IMR-90 (cell line): Measurements from ENCODE around the gene LTBP2. TPM values are rescaled to one million over a fixed set of nuclear protein-coding genes. Genes with fewer than 3 reads are reported as not detected.

Source experiments
- ATAC-seq: fragments of 200-7000 bp; cut with Tn5 transposase; 2 replicates; pipeline ENCODE4 v1.9.1; 2020; ENCODE audit warnings: low read depth, mild to moderate bottlenecking, moderate library complexity
- BruUV-seq: library from RNA; stranded (reverse); fragments of 400-500 nt; replicated peaks from 2 replicates; lab custom pipeline; 2021; lab: Mats Ljungman, UMichigan
- CTCF ChIA-PET: fragments of 300-600 bp; formaldehyde crosslinking; extraction: SDS; loops from one replicate; lab custom pipeline; 2021; ENCODE audit warnings: antibody characterized with exemption; lab: Yijun Ruan, JAX
- POLR2A ChIA-PET: fragments of 300-600 bp; sonication (Branson Sonifier 250); formaldehyde crosslinking; loops from one replicate; lab custom pipeline; 2022; ENCODE audit warnings: antibody characterized with exemption; ENCODE audit not compliant: unreplicated experiment; lab: Charles Lee
- DNase-seq: peaks from one replicate; pipeline ENCODE4 v3.0.0; 2013
- H2AFZ ChIP-seq: replicated peaks from 2 replicates; pipeline ENCODE3; 2013; ENCODE audit warnings: low read length, mild to moderate bottlenecking; ENCODE audit not compliant: poor library complexity
- H2AK5ac ChIP-seq: 2 replicates; pipeline ENCODE4 v1.6.1; 2013; ENCODE audit warnings: low read depth, low read length, inconsistent platforms
- H2AK9ac ChIP-seq: replicated peaks from 2 replicates; pipeline ENCODE3; 2013; ENCODE audit warnings: mild to moderate bottlenecking, low read depth, low read length, moderate library complexity; ENCODE audit not compliant: poor library complexity
- H2BK120ac ChIP-seq: 2 replicates; pipeline ENCODE4 v1.6.1; 2013; ENCODE audit warnings: low read depth, low read length, inconsistent platforms
- H2BK15ac ChIP-seq: 3 replicates; pipeline ENCODE4 v1.6.1; 2013; ENCODE audit warnings: low read depth, low read length, inconsistent platforms
- H2BK20ac ChIP-seq: 2 replicates; pipeline ENCODE4 v1.6.1; 2013; ENCODE audit warnings: low read depth, mild to moderate bottlenecking, inconsistent platforms, low read length, moderate library complexity
- H2BK5ac ChIP-seq: 2 replicates; pipeline ENCODE4 v1.6.1; 2013; ENCODE audit warnings: mild to moderate bottlenecking, low read depth, low read length, inconsistent platforms; ENCODE audit not compliant: poor library complexity, severe bottlenecking
- H3K14ac ChIP-seq: replicated peaks from 2 replicates; pipeline ENCODE4 v1.6.1; 2013; ENCODE audit warnings: low read depth, low read length, inconsistent platforms
- H3K18ac ChIP-seq: 2 replicates; pipeline ENCODE4 v1.6.1; 2013; ENCODE audit warnings: low read depth, low read length, control low read depth
- H3K23ac ChIP-seq: 2 replicates; pipeline ENCODE4 v1.6.1; 2013; ENCODE audit warnings: low read depth, low read length, inconsistent platforms
- H3K27ac ChIP-seq: 2 replicates; pipeline ENCODE4 v1.5.1; 2013; ENCODE audit warnings: mild to moderate bottlenecking, control low read depth, low read length; ENCODE audit not compliant: insufficient read depth
- H3K27me3 ChIP-seq: 2 replicates; pipeline ENCODE4 v1.6.1; 2013; ENCODE audit warnings: low read length; ENCODE audit not compliant: control insufficient read depth, insufficient read depth
- H3K36me3 ChIP-seq: 2 replicates; pipeline ENCODE4 v1.6.1; 2013; ENCODE audit warnings: low read length, mixed read lengths; ENCODE audit not compliant: control insufficient read depth, insufficient read depth
- H3K4ac ChIP-seq: 2 replicates; pipeline ENCODE4 v1.6.1; 2013; ENCODE audit warnings: low read depth, low read length, inconsistent platforms
- H3K4me1 ChIP-seq: 2 replicates; pipeline ENCODE4 v1.6.1; 2013; ENCODE audit warnings: low read length, mixed read lengths; ENCODE audit not compliant: control insufficient read depth, insufficient read depth
- H3K4me2 ChIP-seq: 2 replicates; pipeline ENCODE4 v1.6.1; 2013; ENCODE audit warnings: low read depth, mild to moderate bottlenecking, control low read depth, low read length, moderate library complexity
- H3K4me3 ChIP-seq: 2 replicates; pipeline ENCODE4 v1.5.1; 2013; ENCODE audit warnings: low read depth, mild to moderate bottlenecking, control low read depth, low read length, moderate library complexity; ENCODE audit not compliant: insufficient read depth
- H3K56ac ChIP-seq: 2 replicates; pipeline ENCODE4 v1.6.1; 2013; ENCODE audit warnings: low read length, inconsistent platforms; ENCODE audit not compliant: insufficient read depth; ENCODE audit errors: extremely low read depth
- H3K79me1 ChIP-seq, 2 experiments: 2 replicates each; pipeline ENCODE4 v1.6.1; 2013; ENCODE audit warnings: low read length in 2 of 2, inconsistent platforms in 1 of 2, low read depth in 1 of 2
- H3K9ac ChIP-seq: 2 replicates; pipeline ENCODE4 v1.6.1; 2013; ENCODE audit warnings: low read depth, low read length, control low read depth
- H3K9me1 ChIP-seq: 2 replicates; pipeline ENCODE4 v1.6.1; 2013; ENCODE audit warnings: low read length, inconsistent platforms; ENCODE audit not compliant: insufficient read depth
- H3K9me3 ChIP-seq: 2 replicates; pipeline ENCODE4 v1.6.1; 2013; ENCODE audit warnings: low read length; ENCODE audit not compliant: control insufficient read depth, insufficient read depth
- H4K20me1 ChIP-seq: 2 replicates; pipeline ENCODE4 v1.6.1; 2013; ENCODE audit warnings: low read length, inconsistent platforms; ENCODE audit not compliant: insufficient read depth
- H4K5ac ChIP-seq: 2 replicates; pipeline ENCODE4 v1.6.1; 2013; ENCODE audit warnings: mild to moderate bottlenecking, low read depth, low read length, control low read depth
- H4K8ac ChIP-seq, 2 experiments: 2 replicates each; pipeline ENCODE4 v1.6.1; 2013; ENCODE audit warnings: low read depth in 2 of 2, low read length in 2 of 2, control low read depth in 1 of 2, inconsistent platforms in 1 of 2
- H4K91ac ChIP-seq: 2 replicates; pipeline ENCODE4 v1.6.1; 2013; ENCODE audit warnings: low read depth, low read length, inconsistent platforms; ENCODE audit not compliant: insufficient read depth
- BHLHE40 ChIP-seq: fragments of 150-350 bp; IDR thresholded peaks from 2 replicates; pipeline ENCODE4 v1.6.1; 2016; ENCODE audit warnings: mild to moderate bottlenecking, low read depth, low read length
- CEBPB ChIP-seq: IDR thresholded peaks from 2 replicates; pipeline ENCODE4 v1.6.1; 2012; ENCODE audit warnings: low read depth, low read length, improper control_type of control experiment
- CHD1 ChIP-seq: IDR thresholded peaks from 2 replicates; pipeline ENCODE4 v1.6.1; 2012; ENCODE audit warnings: low read depth, low read length, improper control_type of control experiment
- MAFK ChIP-seq: IDR thresholded peaks from 2 replicates; pipeline ENCODE4 v1.6.1; 2012; ENCODE audit warnings: low read depth, low read length, improper control_type of control experiment
- MAZ ChIP-seq: IDR thresholded peaks from 2 replicates; pipeline ENCODE4 v1.6.1; 2012; ENCODE audit warnings: low read depth, mild to moderate bottlenecking, low read length, improper control_type of control experiment, moderate library complexity, borderline replicate concordance
- MXI1 ChIP-seq: IDR thresholded peaks from 2 replicates; pipeline ENCODE4 v1.6.1; 2012; ENCODE audit warnings: low read depth, mild to moderate bottlenecking, low read length, moderate library complexity, borderline replicate concordance
- NFE2L2 ChIP-seq: fragments of 150-350 bp; IDR thresholded peaks from 2 replicates; pipeline ENCODE4 v1.6.1; 2016; ENCODE audit warnings: low read depth, mild to moderate bottlenecking, low read length
- POLR2A ChIP-seq: IDR thresholded peaks from 2 replicates; pipeline ENCODE4 v1.6.1; 2012; ENCODE audit warnings: mild to moderate bottlenecking, low read depth, low read length
- RAD21 ChIP-seq: IDR thresholded peaks from 2 replicates; pipeline ENCODE4 v1.6.1; 2012; ENCODE audit warnings: low read length, improper control_type of control experiment
- RCOR1 ChIP-seq: IDR thresholded peaks from 2 replicates; pipeline ENCODE4 v1.6.1; 2012; ENCODE audit warnings: mild to moderate bottlenecking, low read length, improper control_type of control experiment; ENCODE audit not compliant: insufficient replicate concordance
- RFX5 ChIP-seq: IDR thresholded peaks from 2 replicates; pipeline ENCODE4 v1.8.0; 2012; ENCODE audit warnings: low read depth, mild to moderate bottlenecking, low read length, moderate library complexity
- SMC3 ChIP-seq: fragments of 150-350 bp; IDR thresholded peaks from 2 replicates; pipeline ENCODE4 v1.6.1; 2016; ENCODE audit warnings: low read depth, mild to moderate bottlenecking, antibody characterized with exemption, low read length, moderate library complexity
- WGBS, 2 experiments: methylation state at CpG; one replicate each; pipeline versions ENCODE4 v1.1.5 to v1.1.7; 2013; ENCODE audit warnings: missing lambda C conversion rate in 2 of 2; ENCODE audit not compliant: insufficient read length in 1 of 2; ENCODE audit errors: extremely low coverage in 2 of 2; 5-methylcytosine and 5-hydroxymethylcytosine counted together
- dilution Hi-C: fragments of 300-500 bp; cut with HindIII; formaldehyde crosslinking; loops from one replicate; pipeline ENCODE4 v1.14.3; 2018; ENCODE audit warnings: low sequenced_read_pairs; ENCODE audit not compliant: unreplicated experiment
- in situ Hi-C: fragments of 300-500 bp; cut with MboI; formaldehyde crosslinking; loops from 3 replicates; pipeline ENCODE4 v1.14.3; 2019; ENCODE audit warnings: low sequenced_read_pairs, inconsistent platforms, mixed read lengths
- intact Hi-C: fragments of 100-400 bp; cut with micrococcal nuclease; formaldehyde crosslinking; loops from 2 replicates; pipeline ENCODE4 v1.10.0; 2022
- polyA plus RNA-seq, 3 experiments: library from polyadenylated mRNA; depleted of rRNA; stranded (reverse); fragments of >200 nt; gene quantifications; 2 replicates each; pipeline ENCODE4 v1.2.3, GENCODE V29; 2012; ENCODE audit warnings: low replicate concordance in 1 of 3
- total RNA-seq: library from RNA; depleted of rRNA; stranded (reverse); fragments of >200 nt; gene quantifications from 2 replicates; pipeline ENCODE4 v1.2.3, GENCODE V29; 2012
- TF ChIP-seq, protein P1 (sequence below): fragments of 150-350 bp; IDR thresholded peaks from 2 replicates; pipeline ENCODE4 v1.6.1; 2017; ENCODE audit warnings: mild to moderate bottlenecking, antibody characterized with exemption, low read length, low read depth
- TF ChIP-seq, protein P2 (sequence below): conservative IDR thresholded peaks from 2 replicates; pipeline ENCODE4 v1.5.1; 2012; ENCODE audit warnings: mild to moderate bottlenecking, low read depth, low read length, improper control_type of control experiment

LTBP2 gene
- total and polyA plus RNA-seq, 2 of the 4 experiments (the other 2 are of a cell fraction) = 23.8 to 79.3 TPM

DNA sequence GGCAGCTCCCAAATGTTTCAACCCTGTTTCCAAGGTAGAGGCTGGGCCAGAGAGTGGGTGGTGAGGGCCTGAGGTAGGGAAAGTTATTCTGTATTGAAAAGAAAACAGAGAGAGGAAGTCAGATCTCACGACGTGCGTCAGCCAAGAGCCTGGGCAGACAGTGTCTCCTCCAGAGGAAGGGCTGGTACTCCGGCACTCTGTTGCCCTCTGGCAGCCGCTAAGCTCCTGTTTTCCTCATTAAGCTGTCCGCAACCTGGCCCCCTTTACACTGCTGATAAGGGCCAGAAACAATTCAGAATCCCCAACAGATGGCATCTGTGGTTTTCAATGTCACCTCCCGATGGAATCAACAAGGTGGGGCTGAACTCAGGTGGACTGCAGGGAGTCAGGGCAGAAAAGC, 26.0 kb upstream of the LTBP2 start:
- Histone ChIP-seq H3K9me3 (no peaks in the 10 kb centered on the region), H2BK15ac (no peak overlapping the region), H3K23ac (no peak overlapping the region), H3K4me1 (peaks cover 25% of the 10 kb centered on the region), H3K14ac (no peak overlapping the region), H2AFZ (no peak overlapping the region), H3K79me1 (no peaks in the 10 kb centered on the region), H2AK5ac (no peak overlapping the region), H4K91ac (no peak overlapping the region), H4K20me1 (no peaks in the 10 kb centered on the region), H3K4me3 (no peak overlapping the region), H4K8ac (no peak overlapping the region), H3K36me3 (no peaks in the 10 kb centered on the region), H4K5ac (no peak overlapping the region), H2BK5ac (no peak overlapping the region), H3K56ac (no peak overlapping the region), H3K27me3 (no peaks in the 10 kb centered on the region), H3K9ac (no peak overlapping the region), H2AK9ac (no peak overlapping the region), H3K4me2 (no peak overlapping the region), H2BK120ac (no peak overlapping the region), H3K18ac (no peak overlapping the region), H2BK20ac (no peak overlapping the region), H3K9me1 (no peaks in the 10 kb centered on the region; the same call in 1 of the 2 replicates), H3K27ac (no peak overlapping the region), H3K4ac (no peak overlapping the region)
- ChIA-PET CTCF (no interaction called here), POLR2A (no interaction called here)
- intact Hi-C loops = no loop called here
- in situ Hi-C loops = no loop called here
- ATAC-seq (no peak), DNase-seq (no peak)
- no peak for TF ChIP-seq RCOR1
- TF ChIP-seq, protein P1, sequence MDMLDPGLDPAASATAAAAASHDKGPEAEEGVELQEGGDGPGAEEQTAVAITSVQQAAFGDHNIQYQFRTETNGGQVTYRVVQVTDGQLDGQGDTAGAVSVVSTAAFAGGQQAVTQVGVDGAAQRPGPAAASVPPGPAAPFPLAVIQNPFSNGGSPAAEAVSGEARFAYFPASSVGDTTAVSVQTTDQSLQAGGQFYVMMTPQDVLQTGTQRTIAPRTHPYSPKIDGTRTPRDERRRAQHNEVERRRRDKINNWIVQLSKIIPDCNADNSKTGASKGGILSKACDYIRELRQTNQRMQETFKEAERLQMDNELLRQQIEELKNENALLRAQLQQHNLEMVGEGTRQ = no peak
- TF ChIP-seq RAD21 = no peak
- TF ChIP-seq BHLHE40 = no peak
- TF ChIP-seq RFX5 = no peak
- no peak for TF ChIP-seq MAZ
- TF ChIP-seq MAFK = no peak
- no peak for TF ChIP-seq CHD1
- TF ChIP-seq, protein P2, sequence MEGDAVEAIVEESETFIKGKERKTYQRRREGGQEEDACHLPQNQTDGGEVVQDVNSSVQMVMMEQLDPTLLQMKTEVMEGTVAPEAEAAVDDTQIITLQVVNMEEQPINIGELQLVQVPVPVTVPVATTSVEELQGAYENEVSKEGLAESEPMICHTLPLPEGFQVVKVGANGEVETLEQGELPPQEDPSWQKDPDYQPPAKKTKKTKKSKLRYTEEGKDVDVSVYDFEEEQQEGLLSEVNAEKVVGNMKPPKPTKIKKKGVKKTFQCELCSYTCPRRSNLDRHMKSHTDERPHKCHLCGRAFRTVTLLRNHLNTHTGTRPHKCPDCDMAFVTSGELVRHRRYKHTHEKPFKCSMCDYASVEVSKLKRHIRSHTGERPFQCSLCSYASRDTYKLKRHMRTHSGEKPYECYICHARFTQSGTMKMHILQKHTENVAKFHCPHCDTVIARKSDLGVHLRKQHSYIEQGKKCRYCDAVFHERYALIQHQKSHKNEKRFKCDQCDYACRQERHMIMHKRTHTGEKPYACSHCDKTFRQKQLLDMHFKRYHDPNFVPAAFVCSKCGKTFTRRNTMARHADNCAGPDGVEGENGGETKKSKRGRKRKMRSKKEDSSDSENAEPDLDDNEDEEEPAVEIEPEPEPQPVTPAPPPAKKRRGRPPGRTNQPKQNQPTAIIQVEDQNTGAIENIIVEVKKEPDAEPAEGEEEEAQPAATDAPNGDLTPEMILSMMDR = no peak
- TF ChIP-seq SMC3 = no peak
- TF ChIP-seq NFE2L2 = no peak
- TF ChIP-seq CEBPB = no peak
- TF ChIP-seq MXI1 = no peak
- no peak for TF ChIP-seq POLR2A
- BruUV-seq = no TSS peak
- dilution Hi-C loops = no loop called here
- WGBS, 2 experiments = 89% methylated on average over 3 of the region's 7 CpGs; no CpG with 5 or more reads in 1 of the 2 experiments
